GM20431 (cell line): ENCODE data around the gene KLHL18.
"Not testable (repeated sequence)": the region's sequence is repeated elsewhere in the genome, so short reads cannot be mapped to it uniquely, and the experiment has no call there.

Experiments used
- in situ Hi-C: fragments of 300-500 bp; cut with MseI, MboI; formaldehyde crosslinking; loops from one replicate; pipeline ENCODE4 v1.15.0; 2020; ENCODE audit warnings: low sequenced_read_pairs; ENCODE audit not compliant: unreplicated experiment

Gene KLHL18

GRCh38 chr3:47348411-47349154 lies 65.8 kb downstream of the KLHL18 start:
- in situ Hi-C loops: loop anchor here (25.0 kb wide), 1 partner anchor 636 kb away; the partner anchor contains the start of genes PRSS50 and TMIE

- in situ Hi-C loops: no loop called here
Measured at GRCh38 chr3:47355010-47355409, 72.3 kb downstream of the KLHL18 start.

GRCh38 chr3:47356201-47356600 lies 73.5 kb downstream of the KLHL18 start:
- in situ Hi-C loops: no loop called here

- in situ Hi-C loops: no loop called here
Measured at GRCh38 chr3:47359323-47359722, 76.6 kb downstream of the KLHL18 start.

GRCh38 chr3:47360110-47360517 lies 77.4 kb downstream of the KLHL18 start:
- in situ Hi-C loops: not testable (repeated sequence)

- in situ Hi-C loops: no loop called here
Measured at GRCh38 chr3:47362701-47363100, 80.0 kb downstream of the KLHL18 start.

GRCh38 chr3:47365213-47366153 lies 82.7 kb downstream of the KLHL18 start:
- in situ Hi-C loops: no loop called here

GRCh38 chr3:47366833-47367232 lies 84.1 kb downstream of the KLHL18 start:
- in situ Hi-C loops: no loop called here

GRCh38 chr3:47367631-47368030 lies 84.9 kb downstream of the KLHL18 start:
- in situ Hi-C loops: no loop called here

- in situ Hi-C loops: not testable (repeated sequence)
Measured at GRCh38 chr3:47370020-47370419, 87.3 kb downstream of the KLHL18 start.

GRCh38 chr3:47370887-47371697 lies 88.3 kb downstream of the KLHL18 start:
- in situ Hi-C loops: no loop called here

- in situ Hi-C loops: no loop called here
Measured at GRCh38 chr3:47374587-47374986, 91.8 kb downstream of the KLHL18 start.

GRCh38 chr3:47376393-47376792 lies 93.6 kb downstream of the KLHL18 start:
- in situ Hi-C loops: no loop called here

GRCh38 chr3:47377186-47377585 lies 94.4 kb downstream of the KLHL18 start:
- in situ Hi-C loops: no loop called here

- in situ Hi-C loops: no loop called here
Measured at GRCh38 chr3:47378869-47379268, 96.1 kb downstream of the KLHL18 start.

GRCh38 chr3:47379411-47379899 lies 96.7 kb downstream of the KLHL18 start:
- in situ Hi-C loops: no loop called here

- in situ Hi-C loops: no loop called here
Measured at GRCh38 chr3:47380026-47380600, 97.4 kb downstream of the KLHL18 start.

GRCh38 chr3:47380601-47381316 lies 98.0 kb downstream of the KLHL18 start, which contains the start of gene PTPN23:
Gene PTPN23 (plus strand): TSS chr3:47381021. CDS start chr3:47381097, 76 bp downstream.
- in situ Hi-C loops: no loop called here
